Fibroblast of pulmonary artery (primary cell): ENCODE results near the gene IQCB1.
"Not testable (repeated sequence)": the region's sequence is repeated elsewhere in the genome, so short reads cannot be mapped to it uniquely, and the experiment has no call there.

Experiments
- DNase-seq: peaks from one replicate; pipeline ENCODE4 v3.0.0-alpha.2; 2010; ENCODE audit warnings: low read depth
- H3K4me3 ChIP-seq: replicated peaks from 2 replicates; pipeline ENCODE4 v1.5.1; 2011; ENCODE audit warnings: low read depth, mild to moderate bottlenecking, control low read depth, low read length, moderate library complexity
- TF ChIP-seq, protein P1 (sequence below): IDR thresholded peaks from 2 replicates; pipeline ENCODE4 v1.5.1; 2011; ENCODE audit warnings: mild to moderate bottlenecking, control low read depth, low read length, inconsistent platforms; ENCODE audit errors: missing control alignments

Gene IQCB1

DNA sequence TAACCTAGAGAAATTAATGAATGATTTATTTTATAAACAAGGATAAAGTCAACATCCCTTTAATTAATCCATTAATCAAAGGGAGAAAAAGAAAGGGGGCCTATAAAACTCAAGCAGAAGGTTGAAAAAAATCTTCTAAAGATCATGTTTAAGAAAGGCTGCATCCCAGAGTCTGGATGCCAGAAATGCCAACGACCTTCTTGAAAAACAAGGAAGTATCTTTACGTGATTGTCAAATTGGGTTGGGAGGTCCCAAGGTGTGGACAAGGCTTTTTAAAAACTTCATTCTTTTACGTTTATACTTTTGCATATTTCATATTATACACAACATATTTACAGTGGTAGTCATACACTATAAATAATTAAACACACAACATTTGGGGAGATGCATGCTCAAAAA is 86.9 kb downstream of the IQCB1 start:
- H3K4me3 ChIP-seq, result peak overlapping the region; percentile 88
- DNase-seq, result no peak
- TF ChIP-seq, protein P1, sequence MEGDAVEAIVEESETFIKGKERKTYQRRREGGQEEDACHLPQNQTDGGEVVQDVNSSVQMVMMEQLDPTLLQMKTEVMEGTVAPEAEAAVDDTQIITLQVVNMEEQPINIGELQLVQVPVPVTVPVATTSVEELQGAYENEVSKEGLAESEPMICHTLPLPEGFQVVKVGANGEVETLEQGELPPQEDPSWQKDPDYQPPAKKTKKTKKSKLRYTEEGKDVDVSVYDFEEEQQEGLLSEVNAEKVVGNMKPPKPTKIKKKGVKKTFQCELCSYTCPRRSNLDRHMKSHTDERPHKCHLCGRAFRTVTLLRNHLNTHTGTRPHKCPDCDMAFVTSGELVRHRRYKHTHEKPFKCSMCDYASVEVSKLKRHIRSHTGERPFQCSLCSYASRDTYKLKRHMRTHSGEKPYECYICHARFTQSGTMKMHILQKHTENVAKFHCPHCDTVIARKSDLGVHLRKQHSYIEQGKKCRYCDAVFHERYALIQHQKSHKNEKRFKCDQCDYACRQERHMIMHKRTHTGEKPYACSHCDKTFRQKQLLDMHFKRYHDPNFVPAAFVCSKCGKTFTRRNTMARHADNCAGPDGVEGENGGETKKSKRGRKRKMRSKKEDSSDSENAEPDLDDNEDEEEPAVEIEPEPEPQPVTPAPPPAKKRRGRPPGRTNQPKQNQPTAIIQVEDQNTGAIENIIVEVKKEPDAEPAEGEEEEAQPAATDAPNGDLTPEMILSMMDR, result no peak

DNA sequence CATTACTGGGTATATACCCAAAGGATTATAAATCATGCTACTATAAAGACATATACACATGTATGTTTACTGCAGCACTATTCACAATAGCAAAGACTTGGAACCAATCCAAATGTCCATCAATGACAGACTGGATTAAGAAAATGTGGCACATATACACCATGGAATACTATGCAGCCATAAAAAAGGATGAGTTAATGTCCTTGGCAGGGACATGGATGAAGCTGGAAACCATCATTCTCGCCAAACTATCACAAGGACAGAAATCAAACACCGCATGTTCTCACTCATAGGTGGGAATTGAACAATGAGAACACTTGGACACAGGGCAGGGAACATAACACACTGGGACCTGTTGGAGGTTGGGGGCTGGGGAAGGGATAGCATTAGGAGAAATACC is 91.8 kb downstream of the IQCB1 start:
- not testable (repeated sequence) for DNase-seq, H3K4me3 ChIP-seq

DNA sequence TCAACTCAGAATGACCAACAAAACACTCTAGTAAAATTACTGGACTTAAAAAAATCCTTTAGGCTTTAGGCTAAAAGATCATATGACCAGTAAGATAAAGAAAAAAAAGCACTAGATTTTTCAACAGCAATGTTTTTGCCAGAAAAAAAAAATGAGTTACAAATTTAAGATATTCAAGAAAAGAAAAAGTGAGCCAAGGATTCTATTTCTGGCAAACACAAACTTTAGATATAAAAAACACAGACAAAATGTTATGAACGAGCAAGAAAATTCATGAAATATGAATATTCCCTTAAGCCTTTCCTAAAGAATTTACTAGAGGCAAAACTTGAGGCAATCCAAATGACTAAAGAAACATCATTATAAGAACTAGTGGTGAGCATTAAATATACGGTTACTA is 94.0 kb downstream of the IQCB1 start:
- TF ChIP-seq, protein P1, result no peak

DNA sequence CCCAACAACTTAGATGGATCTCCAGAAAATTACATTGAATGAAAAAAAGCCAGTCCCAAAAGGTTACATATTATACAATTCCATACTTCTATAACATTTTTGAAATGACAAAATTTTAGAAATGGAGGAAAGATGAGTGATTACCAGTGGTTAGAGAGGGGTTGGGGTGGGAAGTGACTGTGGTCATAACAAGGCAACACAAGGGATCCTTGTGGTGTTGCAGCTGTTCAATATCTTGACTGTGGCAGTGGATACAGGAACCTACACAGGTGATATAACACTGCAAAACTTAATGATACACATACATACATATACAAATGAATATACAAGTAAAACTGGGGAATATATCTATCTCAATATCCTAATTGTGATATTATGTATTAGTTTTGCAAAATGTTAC is 95.0 kb downstream of the IQCB1 start:
- TF ChIP-seq, protein P1, result no peak
- no peak overlapping the region for H3K4me3 ChIP-seq
- DNase-seq, result no peak

More for the DNA sequence above, 94.0 kb downstream of the IQCB1 start:
- no peak for DNase-seq
- no peak overlapping the region for H3K4me3 ChIP-seq

DNA sequence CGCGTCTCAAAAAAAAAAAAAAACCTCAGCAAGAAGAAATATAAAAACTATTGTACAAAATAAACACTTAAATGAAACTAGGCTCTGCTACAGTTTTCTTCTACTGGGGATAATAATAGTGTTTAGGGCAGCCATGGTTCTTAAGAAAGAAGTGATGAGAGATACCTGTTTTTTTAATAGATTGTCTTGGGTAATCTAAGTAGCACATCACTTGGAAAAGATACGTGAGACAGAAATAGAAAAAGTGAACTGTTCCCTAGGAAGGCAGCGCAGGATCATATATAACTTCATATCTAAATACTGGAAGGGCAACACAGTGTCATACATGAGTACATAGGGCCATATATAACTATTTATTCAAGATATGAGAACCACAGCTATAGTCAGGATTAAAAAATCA is 97.2 kb downstream of the IQCB1 start:
- H3K4me3 ChIP-seq, result no peak overlapping the region
- no peak for DNase-seq
- TF ChIP-seq, protein P1, result no peak

DNA sequence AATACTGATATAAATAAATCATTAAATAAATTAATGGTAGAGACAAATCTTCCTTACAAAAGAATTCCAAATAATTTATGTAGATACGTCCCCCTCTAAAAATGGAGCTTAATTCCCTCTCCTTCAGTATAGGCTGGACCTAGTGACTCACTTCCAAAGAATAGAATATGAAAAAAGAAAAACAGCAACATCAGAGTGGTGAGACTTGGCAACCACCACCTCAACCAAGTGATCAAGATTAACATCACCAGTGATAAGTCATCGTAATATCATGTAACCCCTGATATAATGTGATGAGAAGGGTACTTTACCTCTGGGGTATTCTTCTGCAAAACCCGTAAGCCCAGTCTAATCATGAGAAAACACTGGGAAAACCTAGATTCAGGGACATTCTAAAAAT is 98.7 kb downstream of the IQCB1 start:
- no peak for DNase-seq
- TF ChIP-seq, protein P1, result no peak
- H3K4me3 ChIP-seq, result no peak overlapping the region

DNA sequence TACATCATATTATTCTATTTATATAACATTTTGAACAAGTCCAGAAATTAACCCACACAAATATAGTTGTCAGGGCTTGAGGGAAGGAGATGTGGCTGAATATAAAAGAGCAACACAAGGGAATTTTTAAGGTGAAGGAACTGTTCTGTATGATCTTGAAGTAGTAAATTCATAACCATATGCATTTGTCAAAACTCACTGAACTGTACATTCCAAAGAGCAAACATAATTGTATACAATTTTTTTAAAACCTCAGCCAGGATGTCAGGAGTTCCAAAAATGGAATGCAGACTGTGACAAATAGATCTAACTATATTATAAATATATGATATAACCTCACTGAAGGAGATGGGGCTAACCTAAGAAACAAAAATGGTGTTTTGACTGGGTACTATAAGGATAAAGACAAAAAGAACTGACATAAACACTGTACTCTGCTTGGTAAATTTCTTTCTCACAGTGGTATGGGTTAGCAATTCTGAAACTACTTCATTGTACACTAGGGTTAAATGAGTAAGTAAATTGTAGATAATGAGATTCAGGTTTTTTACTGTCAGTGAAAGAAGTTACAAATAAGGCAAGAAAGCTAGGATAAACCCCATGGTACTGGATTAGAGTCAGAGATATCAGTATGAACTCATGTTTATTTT is 99.7 kb downstream of the IQCB1 start:
- peak; percentile 12 for DNase-seq
- no peak overlapping the region for H3K4me3 ChIP-seq
- TF ChIP-seq, protein P1, result no peak
